ENCODE data around the gene DDX52. TPM values are rescaled to one million over a fixed set of nuclear protein-coding genes. Genes with fewer than 3 reads are reported as not detected.

The DDX52 gene
- total RNA-seq, 1 donor from 2014 or later = 79.4 TPM

GRCh38 chr17:37662353-37662752 lies 19.1 kb upstream of the DDX52 start:
- DNase-seq (ENCODE audit: low spot score, unreplicated experiment) = no peak
- H3K27me3 Mint-ChIP-seq = no peaks in the 10 kb centered on the region
- H3K36me3 Mint-ChIP-seq (ENCODE audit: insufficient read depth) = no peaks in the 10 kb centered on the region
- peaks cover 23% of the 10 kb centered on the region for H3K4me1 Mint-ChIP-seq (ENCODE audit: low read depth)
- H3K4me3 Mint-ChIP-seq (ENCODE audit: low read depth) = no peak overlapping the region
- H3K9me3 Mint-ChIP-seq (ENCODE audit: low read depth) = no peaks in the 10 kb centered on the region
- TF ChIP-seq CTCF (IDR thresholded peaks at IDR 0.05; ENCODE audit: unreplicated experiment) = no peak
- no peak overlapping the region for H3K27ac Mint-ChIP-seq

GRCh38 chr17:37661400-37662014 lies 18.3 kb upstream of the DDX52 start:
- Mint-ChIP-seq H3K4me1 (ENCODE audit: low read depth) (peaks cover 21% of the 10 kb centered on the region), H3K27me3 (no peaks in the 10 kb centered on the region), H3K4me3 (ENCODE audit: low read depth) (no peak overlapping the region), H3K27ac (no peak overlapping the region), H3K36me3 (ENCODE audit: insufficient read depth) (no peaks in the 10 kb centered on the region), H3K9me3 (ENCODE audit: low read depth) (no peaks in the 10 kb centered on the region)
- TF ChIP-seq CTCF (IDR thresholded peaks at IDR 0.05; ENCODE audit: unreplicated experiment) = peak; percentile 21
- no peak for DNase-seq (ENCODE audit: low spot score, unreplicated experiment)

GRCh38 chr17:37659925-37660324 lies 16.7 kb upstream of the DDX52 start:
- no peaks in the 10 kb centered on the region for H3K27me3 Mint-ChIP-seq
- no peak overlapping the region for H3K4me3 Mint-ChIP-seq (ENCODE audit: low read depth)
- no peak overlapping the region for H3K27ac Mint-ChIP-seq
- no peak for DNase-seq (ENCODE audit: low spot score, unreplicated experiment)
- TF ChIP-seq CTCF (IDR thresholded peaks at IDR 0.05; ENCODE audit: unreplicated experiment) = no peak
- no peaks in the 10 kb centered on the region for H3K9me3 Mint-ChIP-seq (ENCODE audit: low read depth)
- no peaks in the 10 kb centered on the region for H3K36me3 Mint-ChIP-seq (ENCODE audit: insufficient read depth)
- H3K4me1 Mint-ChIP-seq (ENCODE audit: low read depth) = peaks cover 18% of the 10 kb centered on the region

GRCh38 chr17:37657202-37657601 lies 14.0 kb upstream of the DDX52 start:
- no peak for TF ChIP-seq CTCF (IDR thresholded peaks at IDR 0.05; ENCODE audit: unreplicated experiment)
- H3K4me3 Mint-ChIP-seq (ENCODE audit: low read depth) = no peak overlapping the region

GRCh38 chr17:37651849-37652248 lies 8.6 kb upstream of the DDX52 start:
- H3K36me3 Mint-ChIP-seq (ENCODE audit: insufficient read depth) = no peaks in the 10 kb centered on the region
- peaks cover 23% of the 10 kb centered on the region for H3K4me1 Mint-ChIP-seq (ENCODE audit: low read depth)
- no peak for DNase-seq (ENCODE audit: low spot score, unreplicated experiment)
- no peaks in the 10 kb centered on the region for H3K27me3 Mint-ChIP-seq
- no peak overlapping the region for H3K4me3 Mint-ChIP-seq (ENCODE audit: low read depth)
- no peak for TF ChIP-seq CTCF (IDR thresholded peaks at IDR 0.05; ENCODE audit: unreplicated experiment)
- no peaks in the 10 kb centered on the region for H3K9me3 Mint-ChIP-seq (ENCODE audit: low read depth)
- H3K27ac Mint-ChIP-seq = no peak overlapping the region

More at GRCh38 chr17:37657202-37657601, 14.0 kb upstream of the DDX52 start:
- no peaks in the 10 kb centered on the region for H3K36me3 Mint-ChIP-seq (ENCODE audit: insufficient read depth)
- peaks cover 7% of the 10 kb centered on the region for H3K4me1 Mint-ChIP-seq (ENCODE audit: low read depth)
- no peak overlapping the region for H3K27ac Mint-ChIP-seq
- H3K27me3 Mint-ChIP-seq = no peaks in the 10 kb centered on the region
- no peak for DNase-seq (ENCODE audit: low spot score, unreplicated experiment)
- H3K9me3 Mint-ChIP-seq (ENCODE audit: low read depth) = no peaks in the 10 kb centered on the region
